HepG2 (cell line): ENCODE results near the gene PFDN5. TPM values are rescaled to one million over a fixed set of nuclear protein-coding genes. Genes with fewer than 3 reads are reported as not detected.

Source experiments
- BRD4 ChIP-seq: sonication (generic); formaldehyde crosslinking; IDR thresholded peaks from 2 replicates; pipeline ENCODE4 v1.4.0; 2020; ENCODE audit warnings: missing genetic modification reagents
- FOXP1 ChIP-seq, 2 experiments: fragments of 450-650 bp in 1 of 2; IDR thresholded peaks; 2 replicates each; pipeline ENCODE4 v1.6.1; 2017 to 2018; ENCODE audit warnings: antibody characterized with exemption in 1 of 2
- GFI1 ChIP-seq: sonication (generic); formaldehyde crosslinking; IDR thresholded peaks from 2 replicates; pipeline ENCODE4 v1.5.0; 2020; ENCODE audit warnings: missing genetic modification reagents, mild to moderate bottlenecking, borderline replicate concordance
- HIC2 ChIP-seq: sonication (generic); formaldehyde crosslinking; IDR thresholded peaks from 2 replicates; pipeline ENCODE4 v1.9.0; 2022; ENCODE audit warnings: low read depth, missing genetic modification reagents
- HMG20B ChIP-seq: conservative IDR thresholded peaks from 2 replicates; pipeline ENCODE4 v1.6.1; 2016; ENCODE audit warnings: missing genetic modification reagents, missing compliant biosample characterization
- HNRNPK ChIP-seq: fragments of 200-400 bp; formaldehyde crosslinking; IDR thresholded peaks from 2 replicates; pipeline ENCODE4 v1.6.1; 2018; ENCODE audit warnings: low read length, low read depth, moderate library complexity, mild to moderate bottlenecking; ENCODE audit not compliant: poor library complexity, severe bottlenecking
- KLF13 ChIP-seq: sonication (generic); formaldehyde crosslinking; IDR thresholded peaks from 2 replicates; pipeline ENCODE4 v1.4.0; 2020; ENCODE audit warnings: mild to moderate bottlenecking, missing genetic modification reagents
- MBD4 ChIP-seq: IDR thresholded peaks from 2 replicates; pipeline ENCODE4 v1.6.1; 2012; ENCODE audit warnings: low read length, inconsistent platforms, borderline replicate concordance
- MTERF4 ChIP-seq: sonication (generic); formaldehyde crosslinking; IDR thresholded peaks from 2 replicates; pipeline ENCODE4 v1.8.0; 2023; ENCODE audit warnings: mild to moderate bottlenecking, missing genetic modification reagents
- NCOA1 ChIP-seq: sonication (generic); formaldehyde crosslinking; IDR thresholded peaks from 2 replicates; pipeline ENCODE4 v1.9.0; 2021; ENCODE audit warnings: missing genetic modification reagents
- NFKB2 ChIP-seq: sonication (generic); formaldehyde crosslinking; IDR thresholded peaks from 2 replicates; pipeline ENCODE4 v1.4.0; 2020; ENCODE audit warnings: missing genetic modification reagents, borderline replicate concordance
- NKX3-1 ChIP-seq: sonication (generic); formaldehyde crosslinking; IDR thresholded peaks from 2 replicates; pipeline ENCODE4 v1.5.0; 2020; ENCODE audit warnings: missing genetic modification reagents
- POLR2A ChIP-seq, 2 experiments: IDR thresholded peaks; 2 replicates each; pipeline ENCODE4 v1.6.1; 2011; ENCODE audit warnings: low read depth in 2 of 2, low read length in 2 of 2, mild to moderate bottlenecking in 1 of 2, moderate library complexity in 1 of 2; ENCODE audit not compliant: insufficient read depth in 1 of 2
- RBM39 ChIP-seq: fragments of 200-400 bp; formaldehyde crosslinking; IDR thresholded peaks from one replicate; pipeline ENCODE4 v1.6.1; 2018; ENCODE audit warnings: antibody characterized with exemption, mild to moderate bottlenecking, low read depth, low read length; ENCODE audit not compliant: poor library complexity, severe bottlenecking
- ZBTB38 ChIP-seq: sonication (generic); formaldehyde crosslinking; IDR thresholded peaks from 2 replicates; pipeline ENCODE4 v1.5.1; 2020; ENCODE audit warnings: mild to moderate bottlenecking, missing genetic modification reagents
- ZMYM3 ChIP-seq: sonication (generic); formaldehyde crosslinking; IDR thresholded peaks from 2 replicates; pipeline ENCODE4 v1.5.1; 2020; ENCODE audit warnings: mild to moderate bottlenecking, missing genetic modification reagents
- ZNF160 ChIP-seq: sonication (generic); formaldehyde crosslinking; IDR thresholded peaks from 2 replicates; pipeline ENCODE4 v1.8.0; 2022; ENCODE audit warnings: mild to moderate bottlenecking, inconsistent platforms, missing genetic modification reagents
- ZNF20 ChIP-seq: sonication (generic); formaldehyde crosslinking; IDR thresholded peaks from 2 replicates; pipeline ENCODE4 v1.4.0; 2020; ENCODE audit warnings: mild to moderate bottlenecking, moderate library complexity, missing genetic modification reagents
- ZNF264 ChIP-seq: sonication (generic); formaldehyde crosslinking; IDR thresholded peaks from 2 replicates; pipeline ENCODE4 v1.4.0; 2020; ENCODE audit warnings: missing genetic modification reagents
- ZNF282 ChIP-seq: fragments of 450-650 bp; IDR thresholded peaks from 2 replicates; pipeline ENCODE4 v1.6.1; 2018; ENCODE audit not compliant: partially characterized antibody
- ZNF326 ChIP-seq: sonication (generic); formaldehyde crosslinking; IDR thresholded peaks from 2 replicates; pipeline ENCODE4 v1.4.0; 2020; ENCODE audit warnings: missing genetic modification reagents, borderline replicate concordance
- ZNF484 ChIP-seq: sonication (generic); formaldehyde crosslinking; IDR thresholded peaks from 2 replicates; pipeline ENCODE4 v1.5.1; 2020; ENCODE audit warnings: mild to moderate bottlenecking, low read depth, missing genetic modification reagents, borderline replicate concordance
- polyA plus RNA-seq, 8 experiments: library from polyadenylated mRNA; depleted of rRNA in 3 of 8; stranded (reverse) in 7 of 8; unstranded in 1 of 8; fragments of >200 nt; fragmentation: Illumina TruSeq in 4 of 8; extraction: Trizol in 4 of 8; gene quantifications; 2 replicates each; pipeline versions ENCODE4 v1.2.1 to v1.2.3, GENCODE V29; 2011 to 2016; ENCODE audit warnings: low read depth in 4 of 8, missing spikeins in 1 of 8, mixed read lengths in 1 of 8; ENCODE audit not compliant: insufficient read depth in 1 of 8
- total RNA-seq, 5 experiments: library from RNA; depleted of rRNA; stranded (reverse); fragments of >200 nt; fragmentation: Illumina TruSeq; extraction: Trizol; gene quantifications; 2 replicates each; pipeline ENCODE4 v1.2.3, GENCODE V29; 2016; ENCODE audit warnings: low read depth in 1 of 5
- TF ChIP-seq, protein P1 (sequence below): sonication (generic); formaldehyde crosslinking; IDR thresholded peaks from 2 replicates; pipeline ENCODE4 v1.4.0; 2020; ENCODE audit warnings: missing genetic modification reagents, borderline replicate concordance
- TF ChIP-seq, protein P2 (sequence below): sonication (generic); formaldehyde crosslinking; IDR thresholded peaks from 2 replicates; pipeline ENCODE4 v1.8.1; 2022; ENCODE audit warnings: mild to moderate bottlenecking, missing genetic modification reagents

The PFDN5 gene
- total and polyA plus RNA-seq, 2 of the 13 experiments (the other 11 are each of a cell fraction or from before 2014, with no cell fraction given): 449 to 462 TPM

DNA sequence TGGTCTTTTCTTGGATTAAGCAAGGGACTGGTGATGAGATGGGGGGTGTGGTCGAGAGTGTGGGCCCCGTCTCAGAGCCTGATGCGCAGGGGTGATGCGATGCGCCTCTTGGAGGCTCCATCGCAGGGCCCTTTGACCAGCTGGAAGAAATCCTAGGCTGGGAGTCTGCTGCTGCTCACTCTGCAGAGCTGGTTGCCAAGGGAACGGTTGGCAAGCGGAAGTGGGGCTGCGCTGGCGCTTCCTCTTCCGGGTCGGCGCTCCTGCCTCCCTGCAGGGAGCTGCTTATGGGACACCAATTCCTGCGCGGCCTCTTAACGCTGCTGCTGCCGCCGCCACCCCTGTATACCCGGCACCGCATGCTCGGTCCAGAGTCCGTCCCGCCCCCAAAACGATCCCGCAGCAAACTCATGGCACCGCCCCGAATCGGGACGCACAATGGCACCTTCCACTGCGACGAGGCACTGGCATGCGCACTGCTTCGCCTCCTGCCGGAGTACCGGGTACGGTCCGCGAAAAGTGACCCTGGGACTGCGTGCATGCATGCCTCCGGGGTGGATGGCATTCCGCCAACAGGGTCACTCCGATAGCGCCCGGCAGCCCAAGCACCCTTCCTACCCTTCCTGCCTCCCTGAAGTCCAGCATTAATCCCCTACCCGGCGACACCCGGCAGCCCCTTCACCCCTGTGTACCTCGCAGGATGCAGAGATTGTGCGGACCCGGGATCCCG is 4.3 kb downstream of the PFDN5 start, which contains the start of gene MYG1 (continued):
- TF ChIP-seq HMG20B (CRISPR knock-in tag) (no peak), KLF13 (CRISPR knock-in tag) (0 out of 2 replicates have a peak, but pooled peaks have one; percentile 25), POLR2A (IDR thresholded peaks at IDR 0.05; ENCODE audit: insufficient read depth in 1 of 2, low read depth in 2 of 2, low read length in 2 of 2) (peak; percentile 77 to 80), ZNF282 (no peak), NFKB2 (peak; percentile 80; the same call in 1 of the 2 replicates), FOXP1 (IDR thresholded peaks at IDR 0.05) (no peak), FOXP1 (CRISPR knock-in tag; IDR thresholded peaks at IDR 0.05) (no peak), ZNF484 (CRISPR knock-in tag) (no peak), MTERF4 (peak; percentile 88; the same call in 1 of the 2 replicates), HIC2 (CRISPR knock-in tag) (peak; percentile 56; the same call in 1 of the 2 replicates), MBD4 (no peak), ZNF326 (no peak), RBM39 (peak; percentile 75), ZMYM3 (no peak), BRD4 (CRISPR knock-in tag) (peak; percentile 74), ZNF160 (CRISPR knock-in tag) (peak; percentile 52; the same call in 1 of the 2 replicates), ZNF20 (CRISPR knock-in tag) (no peak), HNRNPK (peak; percentile 51), ZNF264 (CRISPR knock-in tag) (no peak; the same call in 1 of the 2 replicates), NCOA1 (CRISPR knock-in tag) (no peak; the same call in 1 of the 2 replicates), NKX3-1 (CRISPR knock-in tag) (no peak), ZBTB38 (CRISPR knock-in tag) (peak; percentile 85), GFI1 (CRISPR knock-in tag) (no peak)
- TF ChIP-seq, protein P1, sequence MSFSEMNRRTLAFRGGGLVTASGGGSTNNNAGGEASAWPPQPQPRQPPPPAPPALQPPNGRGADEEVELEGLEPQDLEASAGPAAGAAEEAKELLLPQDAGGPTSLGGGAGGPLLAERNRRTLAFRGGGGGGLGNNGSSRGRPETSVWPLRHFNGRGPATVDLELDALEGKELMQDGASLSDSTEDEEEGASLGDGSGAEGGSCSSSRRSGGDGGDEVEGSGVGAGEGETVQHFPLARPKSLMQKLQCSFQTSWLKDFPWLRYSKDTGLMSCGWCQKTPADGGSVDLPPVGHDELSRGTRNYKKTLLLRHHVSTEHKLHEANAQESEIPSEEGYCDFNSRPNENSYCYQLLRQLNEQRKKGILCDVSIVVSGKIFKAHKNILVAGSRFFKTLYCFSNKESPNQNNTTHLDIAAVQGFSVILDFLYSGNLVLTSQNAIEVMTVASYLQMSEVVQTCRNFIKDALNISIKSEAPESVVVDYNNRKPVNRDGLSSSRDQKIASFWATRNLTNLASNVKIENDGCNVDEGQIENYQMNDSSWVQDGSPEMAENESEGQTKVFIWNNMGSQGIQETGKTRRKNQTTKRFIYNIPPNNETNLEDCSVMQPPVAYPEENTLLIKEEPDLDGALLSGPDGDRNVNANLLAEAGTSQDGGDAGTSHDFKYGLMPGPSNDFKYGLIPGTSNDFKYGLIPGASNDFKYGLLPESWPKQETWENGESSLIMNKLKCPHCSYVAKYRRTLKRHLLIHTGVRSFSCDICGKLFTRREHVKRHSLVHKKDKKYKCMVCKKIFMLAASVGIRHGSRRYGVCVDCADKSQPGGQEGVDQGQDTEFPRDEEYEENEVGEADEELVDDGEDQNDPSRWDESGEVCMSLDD (CRISPR knock-in tag): no peak; the same call in 1 of the 2 replicates
- TF ChIP-seq, protein P2, sequence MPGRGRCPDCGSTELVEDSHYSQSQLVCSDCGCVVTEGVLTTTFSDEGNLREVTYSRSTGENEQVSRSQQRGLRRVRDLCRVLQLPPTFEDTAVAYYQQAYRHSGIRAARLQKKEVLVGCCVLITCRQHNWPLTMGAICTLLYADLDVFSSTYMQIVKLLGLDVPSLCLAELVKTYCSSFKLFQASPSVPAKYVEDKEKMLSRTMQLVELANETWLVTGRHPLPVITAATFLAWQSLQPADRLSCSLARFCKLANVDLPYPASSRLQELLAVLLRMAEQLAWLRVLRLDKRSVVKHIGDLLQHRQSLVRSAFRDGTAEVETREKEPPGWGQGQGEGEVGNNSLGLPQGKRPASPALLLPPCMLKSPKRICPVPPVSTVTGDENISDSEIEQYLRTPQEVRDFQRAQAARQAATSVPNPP: peak; percentile 94
